Motor neuron (in vitro differentiated cells): ENCODE data around the gene PLCB1. TPM values are rescaled to one million over a fixed set of nuclear protein-coding genes. Genes with fewer than 3 reads are reported as not detected.

Experiments used
- ATAC-seq, 8 experiments: fragments of 200-7000 bp; cut with Tn5 transposase; replicated peaks in 6 of 8; 2 replicates each; pipeline ENCODE4 v1.8.0; 2021; ENCODE audit warnings: mild to moderate bottlenecking in 8 of 8, moderate library complexity in 8 of 8
- H3K27ac ChIP-seq, 2 donors: fragments of 250-450 bp; sonication (Bioruptor Pico); 2 replicates each; pipeline ENCODE4 v1.9.0; 2021; ENCODE audit warnings: antibody characterized with exemption in 2 of 2, mild to moderate bottlenecking in 2 of 2, moderate library complexity in 1 of 2
- H3K4me1 ChIP-seq, 2 donors: fragments of 250-450 bp; sonication (Bioruptor Pico); replicated peaks in 1 of 2; 2 replicates each; pipeline ENCODE4 v1.6.1; 2021; ENCODE audit warnings: antibody characterized with exemption in 2 of 2, mild to moderate bottlenecking in 2 of 2, moderate library complexity in 1 of 2
- H3K4me3 ChIP-seq, 5 donors: fragments of 250-450 bp; sonication (Bioruptor Pico); 2 replicates each; pipeline ENCODE4 v1.9.0; 2021; ENCODE audit warnings: antibody characterized with exemption in 5 of 5, mild to moderate bottlenecking in 5 of 5, moderate library complexity in 4 of 5
- WGBS, 10 experiments: fragments of 450-650 bp; shearing (Covaris generic); methylation state at CpG; one replicate each; pipeline ENCODE4 v1.0.0; 2022; 5-methylcytosine and 5-hydroxymethylcytosine counted together
- in situ Hi-C, 9 experiments: fragments of 400-800 bp; cut with MboI; loops; one replicate each; pipeline ENCODE4 v1.15.0; 2021; ENCODE audit warnings: low sequenced_read_pairs in 9 of 9, low pct_unique_long_range_greater_than_20kb in 2 of 9; ENCODE audit not compliant: unreplicated experiment in 9 of 9
- total RNA-seq, 8 experiments: library from RNA; unstranded; fragments of 300-600 nt; gene quantifications; 2 replicates each; pipeline versions ENCODE4 v1.2.3 to v1.2.4, GENCODE V29; 2022

Gene PLCB1
- total RNA-seq, 8 experiments from 2014 or later, result 7.7 to 65.5 (median 36.2) TPM

GRCh38 chr20:8914421-8914820 lies 782.4 kb downstream of the PLCB1 start:
- in situ Hi-C loops, result no loop called here
- WGBS, 10 experiments, result 44 to 100% (median 78%) methylated on average over 1 of the region's 1 CpG; no CpG with 5 or more reads in 3 of the 10 experiments
- Histone ChIP-seq H3K27ac (no peak overlapping the region), H3K4me1 (peaks cover 0 to 7% of the 10 kb centered on the region in 2 donors), H3K4me3 (no peak overlapping the region)
- no peak for ATAC-seq

GRCh38 chr20:8917084-8917483 lies 785.0 kb downstream of the PLCB1 start:
- no peak overlapping the region for H3K4me3 ChIP-seq
- in situ Hi-C loops, result no loop called here
- H3K27ac ChIP-seq, result no peak overlapping the region
- ATAC-seq, result peak in 3 of 8 experiments; percentile 65 to 72 (median 71)
- H3K4me1 ChIP-seq, result peaks cover 0 to 7% of the 10 kb centered on the region in 2 donors

- in situ Hi-C loops, result no loop called here
- 61 to 100% (median 83%) methylated on average over 1 to 3 of the region's 3 CpGs; no CpG with 5 or more reads in 1 of the 10 experiments for WGBS, 10 experiments
- no peak overlapping the region for H3K4me3 ChIP-seq
Measured at GRCh38 chr20:8918145-8918544, 786.1 kb downstream of the PLCB1 start.

GRCh38 chr20:8924539-8924938 lies 792.5 kb downstream of the PLCB1 start:
- in situ Hi-C loops, result no loop called here
- Histone ChIP-seq H3K4me3 (no peak overlapping the region), H3K4me1 (no peaks in the 10 kb centered on the region), H3K27ac (no peak overlapping the region)
- 17 to 100% (median 50%) methylated on average over 1 to 2 of the region's 2 CpGs; no CpG with 5 or more reads in 3 of the 10 experiments for WGBS, 10 experiments
- ATAC-seq, result no peak

More at GRCh38 chr20:8918145-8918544, 786.1 kb downstream of the PLCB1 start:
- ATAC-seq, result no peak
- Histone ChIP-seq H3K27ac (no peak overlapping the region), H3K4me1 (peaks cover 0 to 7% of the 10 kb centered on the region in 2 donors)

- WGBS, 10 experiments, result 10 to 90% (median 65%) methylated on average over 2 of the region's 2 CpGs; no CpG with 5 or more reads in 3 of the 10 experiments
- in situ Hi-C loops, result no loop called here
- ATAC-seq, result peak in 3 of 8 experiments; percentile 49 to 73 (median 59)
- Histone ChIP-seq H3K4me3 (no peak overlapping the region), H3K4me1 (peaks cover 13 to 17% of the 10 kb centered on the region in 2 donors), H3K27ac (no peak overlapping the region)
Measured at GRCh38 chr20:8930726-8931125, 798.7 kb downstream of the PLCB1 start.

- Histone ChIP-seq H3K4me3 (no peak overlapping the region), H3K27ac (no peak overlapping the region), H3K4me1 (peaks cover 13 to 17% of the 10 kb centered on the region in 2 donors)
- peak in 7 of 8 experiments; percentile 48 to 97 (median 93) for ATAC-seq
- in situ Hi-C loops, result no loop called here
- 0 to 100% (median 52%) methylated on average over 1 to 3 of the region's 3 CpGs for WGBS, 10 experiments
Measured at GRCh38 chr20:8932192-8933165, 800.4 kb downstream of the PLCB1 start.

GRCh38 chr20:8933381-8933807 lies 801.3 kb downstream of the PLCB1 start:
- no peak overlapping the region for H3K27ac ChIP-seq

GRCh38 chr20:8934362-8934761 lies 802.3 kb downstream of the PLCB1 start:
- Histone ChIP-seq H3K4me3 (no peak overlapping the region), H3K4me1 (peaks cover 13 to 17% of the 10 kb centered on the region in 2 donors), H3K27ac (no peak overlapping the region)
- in situ Hi-C loops, result no loop called here
- no peak for ATAC-seq
- 72 to 100% (median 84%) methylated on average over 1 to 4 of the region's 4 CpGs; no CpG with 5 or more reads in 2 of the 10 experiments for WGBS, 10 experiments

More at GRCh38 chr20:8933381-8933807, 801.3 kb downstream of the PLCB1 start:
- H3K4me1 ChIP-seq, result peaks cover 13 to 17% of the 10 kb centered on the region in 2 donors
- no peak for ATAC-seq
- no peak overlapping the region for H3K4me3 ChIP-seq
- WGBS, 10 experiments, result 0 to 33% (median 20%) methylated on average over 1 of the region's 1 CpG; no CpG with 5 or more reads in 4 of the 10 experiments
- in situ Hi-C loops, result no loop called here

Other genes starting within 250 kb of the PLCB1 start
- gene HAO1, start 191.8 kb upstream of the PLCB1 start, total RNA-seq, result not detected
- gene TMX4, start 112.5 kb upstream of the PLCB1 start, total RNA-seq, result 10 to 100 TPM; 17.9 to 55.2 (median 24.6) TPM